ENCODE measurements around the gene KRTAP17-1. TPM values are rescaled to one million over a fixed set of nuclear protein-coding genes. Genes with fewer than 3 reads are reported as not detected.

Gene KRTAP17-1
- total and polyA plus RNA-seq, 3 donors from 2014 or later: not detected

- H3K4me1 ChIP-seq: no peaks in the 10 kb centered on the region
- H3K36me3 ChIP-seq (ENCODE audit: low read depth, missing control alignments): no peaks in the 10 kb centered on the region
- intact Hi-C loops (cut with DNase I; ENCODE audit: low total_unique reads): loop anchor here (10.0 kb wide), 1 partner anchor 423 kb away; no protein-coding TSS in a partner anchor
- no peak for DNase-seq
- no peak overlapping the region for H3K4me3 ChIP-seq
- H3K9me3 ChIP-seq: no peaks in the 10 kb centered on the region
- TF ChIP-seq POLR2A (IDR thresholded peaks at IDR 0.05): no peak
- no peak for TF ChIP-seq CTCF (IDR thresholded peaks at IDR 0.05)
- 85 to 92% methylated on average over 6 to 7 of the region's 7 CpGs for WGBS, 2 donors
- H3K27me3 ChIP-seq: no peaks in the 10 kb centered on the region
- no peak overlapping the region for H3K27ac ChIP-seq
Measured at GRCh38 chr17:41328207-41328606, 12.7 kb upstream of the KRTAP17-1 start.

- Histone ChIP-seq H3K27me3 (no peaks in the 10 kb centered on the region), H3K36me3 (ENCODE audit: low read depth, missing control alignments) (no peaks in the 10 kb centered on the region), H3K9me3 (no peaks in the 10 kb centered on the region), H3K4me3 (no peak overlapping the region), H3K4me1 (no peaks in the 10 kb centered on the region), H3K27ac (no peak overlapping the region)
- WGBS, 2 donors: 61 to 78% methylated on average over 5 to 8 of the region's 8 CpGs
- DNase-seq: no peak
- intact Hi-C loops (cut with DNase I; ENCODE audit: low total_unique reads): loop anchor here (10.0 kb wide), 1 partner anchor 423 kb away; no protein-coding TSS in a partner anchor
- TF ChIP-seq CTCF (IDR thresholded peaks at IDR 0.05): no peak
- no peak for TF ChIP-seq POLR2A (IDR thresholded peaks at IDR 0.05)
Measured at GRCh38 chr17:41327411-41328120, 12.1 kb upstream of the KRTAP17-1 start.

- Histone ChIP-seq H3K9me3 (no peaks in the 10 kb centered on the region), H3K36me3 (ENCODE audit: low read depth, missing control alignments) (no peaks in the 10 kb centered on the region), H3K4me3 (no peak overlapping the region), H3K27ac (no peak overlapping the region), H3K27me3 (no peaks in the 10 kb centered on the region), H3K4me1 (no peaks in the 10 kb centered on the region)
- intact Hi-C loops (cut with DNase I; ENCODE audit: low total_unique reads): loop anchor here (10.0 kb wide), 1 partner anchor 422 kb away; no protein-coding TSS in a partner anchor
- WGBS, 2 donors: 85 to 91% methylated on average over 10 to 18 of the region's 18 CpGs
- TF ChIP-seq POLR2A (IDR thresholded peaks at IDR 0.05): no peak
- TF ChIP-seq CTCF (IDR thresholded peaks at IDR 0.05): no peak
- DNase-seq: no peak
Measured at GRCh38 chr17:41326173-41327145, 10.9 kb upstream of the KRTAP17-1 start.

GRCh38 chr17:41325611-41326010 lies 10.1 kb upstream of the KRTAP17-1 start:
- no peaks in the 10 kb centered on the region for H3K4me1 ChIP-seq
- TF ChIP-seq POLR2A (IDR thresholded peaks at IDR 0.05): no peak
- TF ChIP-seq CTCF (IDR thresholded peaks at IDR 0.05): no peak
- H3K36me3 ChIP-seq (ENCODE audit: low read depth, missing control alignments): no peaks in the 10 kb centered on the region
- H3K27ac ChIP-seq: no peak overlapping the region
- H3K27me3 ChIP-seq: no peaks in the 10 kb centered on the region
- DNase-seq: no peak
- WGBS, 2 donors: 95 to 100% methylated on average over 1 to 6 of the region's 6 CpGs
- intact Hi-C loops (cut with DNase I; ENCODE audit: low total_unique reads): loop anchor here (10.0 kb wide), 1 partner anchor 421 kb away; no protein-coding TSS in a partner anchor
- no peaks in the 10 kb centered on the region for H3K9me3 ChIP-seq
- no peak overlapping the region for H3K4me3 ChIP-seq
